RWPE2 (cell line): ENCODE results near the gene MGAT5B.

Experiments used
- ATAC-seq: fragments of 200-7000 bp; cut with Tn5 transposase; 3 replicates; pipeline ENCODE4 v1.9.1; 2021; ENCODE audit warnings: low read depth
- DNase-seq: peaks from one replicate; pipeline ENCODE4 v3.0.0-alpha.2; 2020; ENCODE audit warnings: low spot score
- H3K27ac ChIP-seq: fragments of 450-650 bp; 2 replicates; pipeline ENCODE4 v1.5.1; 2017; ENCODE audit warnings: mild to moderate bottlenecking; ENCODE audit not compliant: poor library complexity, severe bottlenecking
- H3K27me3 ChIP-seq: fragments of 250-450 bp; sonication (Bioruptor Pico); 2 replicates; pipeline ENCODE4 v1.5.1; 2021; ENCODE audit warnings: mild to moderate bottlenecking, moderate library complexity; ENCODE audit not compliant: insufficient read depth, poor library complexity, severe bottlenecking
- H3K36me3 ChIP-seq: fragments of 250-450 bp; sonication (Bioruptor Pico); 2 replicates; pipeline ENCODE4 v1.5.1; 2020; ENCODE audit warnings: low read depth, mild to moderate bottlenecking, moderate library complexity
- H3K4me1 ChIP-seq: fragments of 250-450 bp; sonication (Bioruptor Pico); 2 replicates; pipeline ENCODE4 v1.5.1; 2021; ENCODE audit warnings: mild to moderate bottlenecking, moderate library complexity; ENCODE audit not compliant: insufficient read depth, poor library complexity, severe bottlenecking
- H3K4me3 ChIP-seq: fragments of 250-450 bp; sonication (Bioruptor Pico); 2 replicates; pipeline ENCODE4 v1.5.1; 2021; ENCODE audit warnings: mild to moderate bottlenecking, moderate library complexity; ENCODE audit not compliant: severe bottlenecking
- H3K9me3 ChIP-seq: fragments of 250-450 bp; sonication (Bioruptor Pico); 2 replicates; pipeline ENCODE4 v1.5.1; 2021; ENCODE audit warnings: mild to moderate bottlenecking, moderate library complexity; ENCODE audit not compliant: severe bottlenecking
- TF ChIP-seq, protein P1 (sequence below): fragments of 450-650 bp; IDR thresholded peaks from one replicate; pipeline ENCODE4 v1.5.1; 2017; ENCODE audit warnings: mild to moderate bottlenecking, moderate library complexity; ENCODE audit not compliant: poor library complexity, severe bottlenecking

MGAT5B gene

GRCh38 chr17:76909971-76910760 lies 42.0 kb downstream of the MGAT5B start:
- H3K9me3 ChIP-seq, result no peaks in the 10 kb centered on the region
- H3K27me3 ChIP-seq, result no peaks in the 10 kb centered on the region
- TF ChIP-seq, protein P1, sequence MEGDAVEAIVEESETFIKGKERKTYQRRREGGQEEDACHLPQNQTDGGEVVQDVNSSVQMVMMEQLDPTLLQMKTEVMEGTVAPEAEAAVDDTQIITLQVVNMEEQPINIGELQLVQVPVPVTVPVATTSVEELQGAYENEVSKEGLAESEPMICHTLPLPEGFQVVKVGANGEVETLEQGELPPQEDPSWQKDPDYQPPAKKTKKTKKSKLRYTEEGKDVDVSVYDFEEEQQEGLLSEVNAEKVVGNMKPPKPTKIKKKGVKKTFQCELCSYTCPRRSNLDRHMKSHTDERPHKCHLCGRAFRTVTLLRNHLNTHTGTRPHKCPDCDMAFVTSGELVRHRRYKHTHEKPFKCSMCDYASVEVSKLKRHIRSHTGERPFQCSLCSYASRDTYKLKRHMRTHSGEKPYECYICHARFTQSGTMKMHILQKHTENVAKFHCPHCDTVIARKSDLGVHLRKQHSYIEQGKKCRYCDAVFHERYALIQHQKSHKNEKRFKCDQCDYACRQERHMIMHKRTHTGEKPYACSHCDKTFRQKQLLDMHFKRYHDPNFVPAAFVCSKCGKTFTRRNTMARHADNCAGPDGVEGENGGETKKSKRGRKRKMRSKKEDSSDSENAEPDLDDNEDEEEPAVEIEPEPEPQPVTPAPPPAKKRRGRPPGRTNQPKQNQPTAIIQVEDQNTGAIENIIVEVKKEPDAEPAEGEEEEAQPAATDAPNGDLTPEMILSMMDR, result no peak
- H3K27ac ChIP-seq, result no peak overlapping the region
- DNase-seq (no peak), ATAC-seq (peak; percentile 73)
- H3K36me3 ChIP-seq, result no peaks in the 10 kb centered on the region
- H3K4me3 ChIP-seq, result no peak overlapping the region
- H3K4me1 ChIP-seq, result no peaks in the 10 kb centered on the region

- DNase-seq (no peak), ATAC-seq (no peak)
- Histone ChIP-seq H3K36me3 (no peaks in the 10 kb centered on the region), H3K27ac (no peak overlapping the region), H3K9me3 (no peaks in the 10 kb centered on the region), H3K27me3 (no peaks in the 10 kb centered on the region), H3K4me3 (no peak overlapping the region), H3K4me1 (no peaks in the 10 kb centered on the region)
- TF ChIP-seq, protein P1, result no peak
Measured at GRCh38 chr17:76911299-76912017, 43.3 kb downstream of the MGAT5B start.

- no peak overlapping the region for H3K4me3 ChIP-seq
- no peak overlapping the region for H3K27ac ChIP-seq
- no peaks in the 10 kb centered on the region for H3K4me1 ChIP-seq
- H3K27me3 ChIP-seq, result no peaks in the 10 kb centered on the region
- ATAC-seq, result no peak
- no peak for DNase-seq
- no peaks in the 10 kb centered on the region for H3K36me3 ChIP-seq
- no peaks in the 10 kb centered on the region for H3K9me3 ChIP-seq
- TF ChIP-seq, protein P1, result no peak
Measured at GRCh38 chr17:76912421-76913164, 44.4 kb downstream of the MGAT5B start.

GRCh38 chr17:76914937-76915336 lies 46.7 kb downstream of the MGAT5B start:
- H3K4me3 ChIP-seq, result no peak overlapping the region
- H3K9me3 ChIP-seq, result no peaks in the 10 kb centered on the region
- no peaks in the 10 kb centered on the region for H3K27me3 ChIP-seq
- TF ChIP-seq, protein P1, result no peak
- DNase-seq, result no peak
- no peaks in the 10 kb centered on the region for H3K4me1 ChIP-seq
- H3K27ac ChIP-seq, result no peak overlapping the region
- no peak for ATAC-seq
- H3K36me3 ChIP-seq, result no peaks in the 10 kb centered on the region
